NCI-H82 treated with DMSO at 0.1 percent for 48 hours (cell line): ENCODE data around the gene SLC8A3.

Experiments
- DNase-seq: peaks from one replicate; lab custom pipeline; 2025; ENCODE audit not compliant: unreplicated experiment; lab: John Stamatoyannopoulos, UW

Gene SLC8A3

GRCh38 chr14:70180718-70181117 lies 8.0 kb downstream of the SLC8A3 start:
- no peak for DNase-seq

- no peak for DNase-seq
Measured at GRCh38 chr14:70177081-70177800, 11.5 kb downstream of the SLC8A3 start.

GRCh38 chr14:70173569-70173968 lies 15.2 kb downstream of the SLC8A3 start:
- DNase-seq: no peak

GRCh38 chr14:70171726-70172125 lies 17.0 kb downstream of the SLC8A3 start:
- no peak for DNase-seq

GRCh38 chr14:70170976-70171375 lies 17.8 kb downstream of the SLC8A3 start:
- DNase-seq: no peak

GRCh38 chr14:70168406-70168805 lies 20.3 kb downstream of the SLC8A3 start:
- no peak for DNase-seq

- no peak for DNase-seq
Measured at GRCh38 chr14:70166530-70167203, 22.1 kb downstream of the SLC8A3 start.

GRCh38 chr14:70162358-70162757 lies 26.4 kb downstream of the SLC8A3 start:
- DNase-seq: no peak

- DNase-seq: no peak
Measured at GRCh38 chr14:70156592-70156991, 32.2 kb downstream of the SLC8A3 start.

GRCh38 chr14:70152704-70153103 lies 36.0 kb downstream of the SLC8A3 start:
- peak; percentile 68 for DNase-seq

GRCh38 chr14:70152081-70152480 lies 36.7 kb downstream of the SLC8A3 start:
- DNase-seq: no peak

- no peak for DNase-seq
Measured at GRCh38 chr14:70149596-70150165, 39.1 kb downstream of the SLC8A3 start.

- no peak for DNase-seq
Measured at GRCh38 chr14:70148911-70149595, 39.7 kb downstream of the SLC8A3 start.

GRCh38 chr14:70148351-70148750 lies 40.4 kb downstream of the SLC8A3 start:
- no peak for DNase-seq

- no peak for DNase-seq
Measured at GRCh38 chr14:70144046-70144445, 44.7 kb downstream of the SLC8A3 start.

GRCh38 chr14:70143306-70143705 lies 45.4 kb downstream of the SLC8A3 start:
- no peak for DNase-seq

GRCh38 chr14:70140614-70141013 lies 48.1 kb downstream of the SLC8A3 start:
- DNase-seq: no peak

- DNase-seq: no peak
Measured at GRCh38 chr14:70139384-70139783, 49.4 kb downstream of the SLC8A3 start.

- DNase-seq: no peak
Measured at GRCh38 chr14:70137788-70138187, 51.0 kb downstream of the SLC8A3 start.

- no peak for DNase-seq
Measured at GRCh38 chr14:70133461-70133860, 55.3 kb downstream of the SLC8A3 start.

- no peak for DNase-seq
Measured at GRCh38 chr14:70130482-70130881, 58.3 kb downstream of the SLC8A3 start.

GRCh38 chr14:70127186-70127585 lies 61.6 kb downstream of the SLC8A3 start:
- DNase-seq: no peak
